Measurements from ENCODE around the gene DHH.
"Not testable (repeated sequence)": the region's sequence is repeated elsewhere in the genome, so short reads cannot be mapped to it uniquely, and the experiment has no call there.

Gene DHH
- total RNA-seq, result 0 to 2.0 (median 0.24) reads per million in 9 experiments

DNA sequence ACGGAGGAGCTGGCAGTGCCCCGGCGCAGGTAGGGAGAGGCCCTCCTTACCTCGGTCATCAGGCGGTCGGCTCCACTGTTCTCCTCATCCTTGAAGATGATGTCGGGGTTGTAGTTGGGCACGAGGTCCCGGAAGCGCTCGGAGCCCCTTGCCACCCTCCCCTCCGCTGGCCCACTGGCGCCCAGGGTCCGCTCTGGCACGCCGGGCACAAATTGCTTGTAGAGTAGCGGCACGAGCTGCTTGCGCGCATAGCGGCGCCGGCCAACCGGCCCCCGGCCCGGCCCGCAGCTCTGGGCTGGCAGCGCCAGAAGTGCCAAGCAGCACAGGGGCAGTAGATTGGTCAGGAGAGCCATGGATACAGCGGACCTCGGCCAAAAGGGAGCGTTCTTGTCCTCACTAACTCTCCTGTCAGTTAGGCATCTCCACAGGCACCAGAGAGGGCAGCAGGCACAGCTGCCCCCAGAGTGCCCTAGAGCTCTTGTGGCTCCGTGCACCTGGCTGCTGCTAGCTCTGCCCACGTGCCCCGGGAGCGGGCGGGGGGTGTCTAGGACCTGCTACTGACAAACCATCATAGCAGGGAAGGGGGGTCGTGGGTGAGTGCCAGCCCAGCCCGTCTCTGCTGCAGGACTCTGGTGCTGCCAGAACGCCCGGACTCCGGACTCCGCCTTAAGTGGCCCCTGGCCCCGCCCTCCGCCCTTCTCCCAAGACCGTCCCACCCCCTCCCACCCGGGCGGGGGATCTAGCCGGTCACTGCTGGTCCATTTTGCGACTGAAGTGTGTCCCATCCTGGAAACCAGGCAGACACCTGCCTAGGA is at the start of gene DHH:
Gene DHH (minus strand): TSS at position 642 of the 815 bp plus-strand sequence. CDS start 289 bp downstream, at position 353.
- peaks cover 28% of the 10 kb centered on the region for H3K36me3 Mint-ChIP-seq (ENCODE audit: insufficient read depth)
- no peaks in the 10 kb centered on the region for H3K9me3 Mint-ChIP-seq
- no peak for DNase-seq
- H3K27me3 Mint-ChIP-seq, result peaks cover 43 to 65% of the 10 kb centered on the region in 2 donors
- peak; percentile 13 for ATAC-seq (replicated peaks)
- no peak within 1 kb of the TSS for H3K27ac Mint-ChIP-seq
- H3K4me3 Mint-ChIP-seq, result peak within 1 kb of the TSS; percentile 41 to 48
- peaks cover 21 to 27% of the 10 kb centered on the region in 2 donors for H3K4me1 Mint-ChIP-seq (ENCODE audit: low read depth in 2 of 2)

DNA sequence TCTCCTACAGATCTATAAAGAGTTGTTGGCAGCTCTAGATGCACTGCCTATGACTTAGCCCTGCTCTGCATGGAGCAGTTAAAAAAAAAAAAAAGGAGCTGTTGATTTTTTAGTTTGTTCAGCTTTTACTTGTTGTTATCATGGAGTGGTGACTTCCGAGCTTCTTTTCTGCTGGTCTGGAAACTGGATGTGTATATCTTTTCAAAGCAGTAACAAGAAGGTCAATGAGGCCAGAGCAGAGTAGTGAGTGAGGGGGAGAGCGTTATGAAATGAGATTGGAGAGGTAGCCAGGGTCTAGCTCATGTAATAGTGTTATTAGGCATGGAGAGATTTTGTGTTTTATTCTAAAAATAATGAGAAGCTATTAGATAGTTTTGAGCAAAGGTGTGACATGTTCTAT is 49.8 kb upstream of the DHH start:
- Mint-ChIP-seq H3K9me3 (no peaks in the 10 kb centered on the region), H3K4me1 (ENCODE audit: low read depth in 2 of 2) (no peaks in the 10 kb centered on the region), H3K36me3 (ENCODE audit: insufficient read depth) (no peaks in the 10 kb centered on the region), H3K27me3 (no peaks in the 10 kb centered on the region), H3K27ac (no peak overlapping the region), H3K4me3 (no peak overlapping the region)
- ATAC-seq (replicated peaks), result no peak
- DNase-seq, result no peak

DNA sequence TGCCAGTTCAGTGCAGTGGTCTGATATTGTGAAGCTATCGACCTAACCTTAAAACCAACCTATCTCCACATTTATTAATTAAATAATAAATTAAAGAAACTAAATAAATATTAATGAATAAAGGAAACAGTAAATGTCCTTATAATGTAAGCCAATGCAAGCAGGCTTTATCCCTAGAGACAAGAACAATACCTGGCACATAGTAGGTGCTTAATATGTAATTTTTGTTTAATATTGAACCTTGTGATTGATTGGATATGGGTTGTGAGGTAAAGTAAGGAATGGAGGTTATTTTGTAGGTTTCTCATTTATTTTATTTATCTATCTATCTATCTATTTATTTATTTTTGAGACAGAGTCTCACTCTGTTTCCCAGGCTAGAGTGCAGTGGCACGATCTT is 44.4 kb upstream of the DHH start:
- Mint-ChIP-seq H3K36me3 (ENCODE audit: insufficient read depth) (peaks cover 6% of the 10 kb centered on the region), H3K27ac (no peak overlapping the region), H3K4me3 (no peak overlapping the region), H3K27me3 (no peaks in the 10 kb centered on the region), H3K9me3 (no peaks in the 10 kb centered on the region), H3K4me1 (ENCODE audit: low read depth in 2 of 2) (no peaks in the 10 kb centered on the region)
- no peak for ATAC-seq (replicated peaks)
- no peak for DNase-seq

DNA sequence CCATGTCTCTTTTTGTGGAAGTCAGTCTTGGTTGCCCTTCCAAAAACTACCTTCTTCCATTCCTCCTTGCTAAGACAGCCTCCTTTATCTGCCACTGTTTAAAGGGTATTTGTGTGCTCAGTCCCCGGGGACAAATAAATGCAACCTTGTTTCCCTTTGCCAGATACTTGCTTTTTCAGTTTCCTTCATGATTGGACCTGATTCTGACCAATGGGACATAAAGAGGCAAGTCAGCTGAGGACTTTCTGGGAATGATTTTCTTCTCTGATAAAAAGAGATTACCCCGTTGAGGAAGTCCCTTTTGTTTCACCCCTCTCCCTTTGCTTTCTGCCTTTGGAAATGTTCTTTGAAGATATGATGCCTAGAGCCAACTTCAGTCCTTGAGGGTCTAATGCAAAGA is 44.0 kb upstream of the DHH start:
- Mint-ChIP-seq H3K27me3 (no peaks in the 10 kb centered on the region), H3K27ac (peak overlapping the region in 1 of 2 donors; percentile 22), H3K4me3 (no peak overlapping the region), H3K4me1 (ENCODE audit: low read depth in 2 of 2) (no peaks in the 10 kb centered on the region), H3K9me3 (no peaks in the 10 kb centered on the region), H3K36me3 (ENCODE audit: insufficient read depth) (peaks cover 6% of the 10 kb centered on the region)
- no peak for ATAC-seq (replicated peaks)
- no peak for DNase-seq

DNA sequence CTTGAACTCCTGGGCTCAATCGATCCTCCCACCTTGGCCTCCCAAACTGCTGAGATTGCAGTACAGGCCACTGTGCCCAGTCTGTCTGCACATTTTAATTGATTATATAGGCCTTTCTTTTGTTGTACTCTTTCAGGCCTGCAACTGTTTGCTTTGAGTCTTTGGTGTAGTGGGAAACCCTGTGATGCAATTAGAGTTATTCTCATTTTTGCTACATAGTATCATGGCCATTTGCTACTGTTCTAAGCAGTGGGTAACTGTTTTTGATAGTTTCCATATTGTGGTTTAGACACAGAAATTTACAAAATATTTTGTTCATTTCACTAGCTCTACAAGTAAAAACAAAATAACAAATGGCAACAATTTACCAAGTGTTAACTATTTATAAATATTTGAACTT is 42.9 kb upstream of the DHH start:
- Mint-ChIP-seq H3K9me3 (no peaks in the 10 kb centered on the region), H3K4me1 (ENCODE audit: low read depth in 2 of 2) (peaks cover 0 to 2% of the 10 kb centered on the region in 2 donors), H3K27me3 (no peaks in the 10 kb centered on the region), H3K36me3 (ENCODE audit: insufficient read depth) (peaks cover 6% of the 10 kb centered on the region), H3K27ac (no peak overlapping the region), H3K4me3 (no peak overlapping the region)
- ATAC-seq (replicated peaks) (no peak), DNase-seq (no peak)

DNA sequence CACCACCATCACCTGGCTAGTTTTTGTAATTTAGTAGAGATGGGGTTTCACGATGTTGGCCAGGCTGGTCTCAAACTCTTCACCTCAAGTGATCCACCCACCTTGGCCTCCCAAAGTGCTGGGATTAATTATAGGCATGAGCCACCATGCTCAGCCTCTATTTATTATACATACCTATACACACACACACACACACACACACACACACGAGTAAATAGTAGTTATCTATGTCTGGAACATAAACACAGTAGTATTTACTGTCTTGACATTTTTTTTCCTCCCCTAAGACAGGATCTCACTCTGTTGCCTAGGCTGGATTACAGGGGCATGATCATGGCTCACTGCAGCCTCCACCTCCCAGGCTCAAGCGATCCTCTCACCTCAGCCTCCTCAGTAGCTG is 42.4 kb upstream of the DHH start:
- H3K36me3 Mint-ChIP-seq (ENCODE audit: insufficient read depth); ATAC-seq (replicated peaks); H3K4me1 Mint-ChIP-seq (ENCODE audit: low read depth in 2 of 2); H3K9me3 Mint-ChIP-seq; H3K4me3 Mint-ChIP-seq; DNase-seq; H3K27ac Mint-ChIP-seq; H3K27me3 Mint-ChIP-seq: not testable (repeated sequence)

DNA sequence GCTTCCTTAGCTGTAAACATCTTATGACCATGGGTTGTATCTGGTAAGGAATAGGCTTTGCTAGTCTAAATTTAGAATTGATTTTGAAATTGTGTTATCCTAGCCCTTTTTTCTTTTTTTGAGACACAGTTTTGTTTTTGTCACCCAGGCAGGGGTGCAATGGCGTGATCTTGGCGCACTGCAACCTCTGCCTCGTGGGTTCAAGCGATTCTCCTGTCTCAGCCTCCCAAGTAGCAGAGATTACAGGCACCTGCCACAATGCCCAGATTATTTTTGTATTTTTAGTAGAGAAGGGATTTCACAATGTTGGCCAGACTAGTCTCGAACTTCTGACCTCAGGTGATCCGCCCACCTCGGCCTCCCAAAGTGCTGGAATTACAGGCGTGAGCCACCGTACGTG is 39.0 kb upstream of the DHH start:
- no peak for ATAC-seq (replicated peaks)
- H3K4me3 Mint-ChIP-seq, result no peak overlapping the region
- H3K27ac Mint-ChIP-seq, result no peak overlapping the region
- H3K36me3 Mint-ChIP-seq (ENCODE audit: insufficient read depth), result peaks cover 33% of the 10 kb centered on the region
- H3K9me3 Mint-ChIP-seq, result no peaks in the 10 kb centered on the region
- no peaks in the 10 kb centered on the region for H3K27me3 Mint-ChIP-seq
- H3K4me1 Mint-ChIP-seq (ENCODE audit: low read depth in 2 of 2), result peaks cover 23 to 26% of the 10 kb centered on the region in 2 donors
- no peak for DNase-seq

DNA sequence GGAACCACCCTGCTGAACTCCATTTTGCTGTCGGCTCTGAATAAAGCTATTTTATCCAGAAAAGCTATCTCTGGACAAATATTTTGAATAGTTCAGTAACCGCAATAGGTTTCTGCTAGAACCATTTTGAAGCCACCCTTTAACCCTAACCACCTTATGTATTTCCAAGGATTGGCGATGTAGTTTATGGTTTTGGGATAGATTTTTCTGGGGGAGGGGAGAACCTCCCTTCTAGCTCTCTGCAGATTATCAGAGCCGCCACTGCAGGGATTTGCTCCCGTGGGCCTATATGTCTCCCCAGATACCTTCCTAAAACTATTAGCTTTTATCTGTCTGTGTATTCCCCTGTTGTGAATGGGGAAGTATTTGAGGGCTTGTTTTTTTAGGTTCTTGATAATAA is 38.4 kb upstream of the DHH start:
- ATAC-seq (replicated peaks), result no peak
- DNase-seq, result no peak
- peaks cover 39% of the 10 kb centered on the region for H3K36me3 Mint-ChIP-seq (ENCODE audit: insufficient read depth)
- H3K27me3 Mint-ChIP-seq, result no peaks in the 10 kb centered on the region
- H3K4me3 Mint-ChIP-seq, result no peak overlapping the region
- H3K9me3 Mint-ChIP-seq, result no peaks in the 10 kb centered on the region
- H3K4me1 Mint-ChIP-seq (ENCODE audit: low read depth in 2 of 2), result peaks cover 23 to 26% of the 10 kb centered on the region in 2 donors
- H3K27ac Mint-ChIP-seq, result no peak overlapping the region

DNA sequence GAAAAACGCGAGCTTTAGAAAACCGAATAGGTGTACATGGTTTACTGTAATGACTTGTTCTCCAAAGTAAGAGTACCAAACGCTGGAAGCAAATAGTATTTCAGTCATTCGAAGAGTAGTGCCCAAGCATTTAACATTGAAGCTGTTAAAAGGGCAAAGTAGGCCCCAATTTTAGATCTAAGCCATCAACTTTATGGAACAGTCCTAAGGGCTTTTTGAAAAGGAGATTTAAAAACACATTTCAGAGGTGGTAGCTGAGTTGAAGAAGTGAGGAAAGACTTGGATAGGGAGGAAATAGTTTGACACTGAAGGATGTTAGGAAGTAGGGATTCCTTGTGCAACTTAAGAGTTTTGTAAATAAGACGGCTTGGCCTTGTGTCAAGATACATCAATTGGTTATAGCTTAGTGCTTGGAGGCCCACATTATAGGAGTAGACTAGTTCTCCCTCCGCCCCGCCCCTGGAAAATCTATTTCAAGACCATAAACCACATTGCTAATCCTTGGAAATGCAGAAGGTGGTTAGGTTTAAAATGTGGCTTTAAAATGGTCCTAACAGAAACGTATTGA is 37.4 kb upstream of the DHH start:
- H3K9me3 Mint-ChIP-seq, result no peaks in the 10 kb centered on the region

DNA sequence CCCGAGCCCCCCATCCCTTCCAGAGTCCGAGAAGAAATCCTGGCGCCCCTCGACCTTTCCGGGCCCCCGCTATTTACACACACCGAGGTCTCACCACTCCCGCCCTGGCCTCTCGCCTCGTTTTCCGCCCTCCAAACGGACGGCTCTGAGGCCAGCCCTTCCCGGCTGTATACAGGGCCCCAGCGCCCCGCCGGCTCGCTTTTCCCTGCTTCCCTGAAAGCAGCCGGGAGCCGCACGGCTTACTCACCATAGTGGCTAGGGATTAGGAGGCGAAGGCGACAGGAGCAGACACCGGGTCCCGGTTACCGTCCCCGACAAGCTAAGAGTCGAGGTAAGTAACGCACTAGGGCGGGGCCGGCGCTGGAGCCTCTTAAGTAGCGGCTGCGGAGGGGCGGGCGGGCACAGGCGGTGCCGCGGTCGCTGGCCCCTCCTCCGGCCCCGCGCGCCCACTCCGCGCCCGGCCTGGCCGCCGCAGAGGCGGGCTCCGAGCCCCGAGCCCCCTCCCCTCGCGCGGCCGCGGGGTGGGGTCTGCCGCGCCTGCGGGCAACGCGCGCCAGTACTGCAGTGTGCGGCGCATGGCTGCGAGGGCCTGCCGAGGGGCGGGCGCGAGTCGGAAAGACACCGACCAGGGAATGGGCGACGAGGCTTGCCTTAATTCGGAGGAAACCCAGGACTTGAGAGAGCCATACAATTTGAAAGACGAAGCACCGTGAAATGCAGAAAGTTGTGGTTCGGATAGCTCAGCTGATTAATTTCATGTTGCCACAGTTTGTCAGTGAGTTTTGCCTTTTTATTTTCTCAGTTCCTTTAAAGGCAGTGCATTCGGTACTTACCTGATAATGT is 36.7 kb upstream of the DHH start, which contains the start of gene TUBA1B:
Gene TUBA1B (minus strand): TSS at position 345 of the 843 bp plus-strand sequence. CDS start 95 bp downstream, at position 250.
- ATAC-seq (replicated peaks), result peak; percentile 76
- H3K4me3 Mint-ChIP-seq, result peak within 1 kb of the TSS; percentile 97
- peak within 1 kb of the TSS; percentile 96 to 98 for H3K27ac Mint-ChIP-seq
- peaks cover 56% of the 10 kb centered on the region for H3K36me3 Mint-ChIP-seq (ENCODE audit: insufficient read depth)
- peak; percentile 85 to 88 (median 86) for DNase-seq
- peaks cover 25 to 31% of the 10 kb centered on the region in 2 donors for H3K4me1 Mint-ChIP-seq (ENCODE audit: low read depth in 2 of 2)
- no peaks in the 10 kb centered on the region for H3K27me3 Mint-ChIP-seq
- H3K9me3 Mint-ChIP-seq, result no peaks in the 10 kb centered on the region

More for the DNA sequence above, 37.4 kb upstream of the DHH start:
- peak overlapping the region; percentile 97 for H3K4me3 Mint-ChIP-seq
- peaks cover 25 to 30% of the 10 kb centered on the region in 2 donors for H3K4me1 Mint-ChIP-seq (ENCODE audit: low read depth in 2 of 2)
- H3K36me3 Mint-ChIP-seq (ENCODE audit: insufficient read depth), result peaks cover 49% of the 10 kb centered on the region
- no peak for DNase-seq
- no peaks in the 10 kb centered on the region for H3K27me3 Mint-ChIP-seq
- peak overlapping the region; percentile 96 to 98 for H3K27ac Mint-ChIP-seq
- ATAC-seq (replicated peaks), result no peak

DNA sequence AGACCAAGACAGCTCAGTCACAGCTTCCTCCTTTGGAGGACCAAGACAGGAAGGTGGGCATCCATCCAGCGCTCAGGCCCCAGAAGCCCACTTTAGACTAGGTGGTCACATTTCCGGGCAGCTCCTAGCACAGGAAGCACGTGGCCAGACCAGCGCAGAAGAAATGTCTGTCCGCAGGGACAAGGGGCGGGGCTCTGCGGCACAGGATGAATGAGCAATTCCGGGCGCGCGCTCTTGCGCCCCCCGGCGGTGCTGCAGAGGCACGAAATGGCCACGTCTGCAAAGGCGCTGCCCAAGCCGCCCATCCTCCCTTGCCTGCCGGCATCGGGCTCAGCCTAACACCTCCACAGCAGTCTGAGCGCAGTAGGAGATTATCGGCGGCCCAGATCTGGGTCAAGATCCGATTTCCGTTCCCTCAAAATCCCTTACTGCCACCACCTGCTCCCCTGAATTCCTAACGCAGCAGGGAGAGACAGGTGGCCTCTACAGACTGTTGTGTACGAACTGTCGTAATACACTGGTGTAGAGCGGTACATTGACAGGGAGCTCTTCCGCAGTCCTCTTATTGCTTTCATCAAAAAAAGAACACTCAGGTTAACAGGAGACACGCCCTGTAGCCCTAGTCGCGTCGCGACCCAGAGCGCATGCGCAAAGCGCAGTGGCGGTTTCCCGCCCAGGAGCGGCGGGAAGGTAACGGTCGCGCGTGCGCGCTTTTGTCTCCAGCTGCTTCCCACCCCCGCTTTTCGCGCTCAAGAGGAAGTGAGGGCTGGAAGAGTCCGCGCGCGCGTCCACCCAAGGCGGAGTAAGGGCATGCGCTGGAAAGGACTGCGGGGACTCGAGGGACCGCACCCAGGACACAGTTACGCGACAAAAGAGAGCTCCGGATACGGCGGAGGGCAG is 35.8 kb upstream of the DHH start:
- H3K4me1 Mint-ChIP-seq (ENCODE audit: low read depth in 2 of 2), result peaks cover 25 to 31% of the 10 kb centered on the region in 2 donors
- peak overlapping the region; percentile 96 to 98 for H3K27ac Mint-ChIP-seq
- ATAC-seq (replicated peaks) (peak; percentile 66), DNase-seq (peak; percentile 86 to 88 (median 87))
- peak overlapping the region; percentile 97 for H3K4me3 Mint-ChIP-seq
- H3K9me3 Mint-ChIP-seq, result no peaks in the 10 kb centered on the region
- H3K36me3 Mint-ChIP-seq (ENCODE audit: insufficient read depth), result peaks cover 58% of the 10 kb centered on the region
- H3K27me3 Mint-ChIP-seq, result no peaks in the 10 kb centered on the region

DNA sequence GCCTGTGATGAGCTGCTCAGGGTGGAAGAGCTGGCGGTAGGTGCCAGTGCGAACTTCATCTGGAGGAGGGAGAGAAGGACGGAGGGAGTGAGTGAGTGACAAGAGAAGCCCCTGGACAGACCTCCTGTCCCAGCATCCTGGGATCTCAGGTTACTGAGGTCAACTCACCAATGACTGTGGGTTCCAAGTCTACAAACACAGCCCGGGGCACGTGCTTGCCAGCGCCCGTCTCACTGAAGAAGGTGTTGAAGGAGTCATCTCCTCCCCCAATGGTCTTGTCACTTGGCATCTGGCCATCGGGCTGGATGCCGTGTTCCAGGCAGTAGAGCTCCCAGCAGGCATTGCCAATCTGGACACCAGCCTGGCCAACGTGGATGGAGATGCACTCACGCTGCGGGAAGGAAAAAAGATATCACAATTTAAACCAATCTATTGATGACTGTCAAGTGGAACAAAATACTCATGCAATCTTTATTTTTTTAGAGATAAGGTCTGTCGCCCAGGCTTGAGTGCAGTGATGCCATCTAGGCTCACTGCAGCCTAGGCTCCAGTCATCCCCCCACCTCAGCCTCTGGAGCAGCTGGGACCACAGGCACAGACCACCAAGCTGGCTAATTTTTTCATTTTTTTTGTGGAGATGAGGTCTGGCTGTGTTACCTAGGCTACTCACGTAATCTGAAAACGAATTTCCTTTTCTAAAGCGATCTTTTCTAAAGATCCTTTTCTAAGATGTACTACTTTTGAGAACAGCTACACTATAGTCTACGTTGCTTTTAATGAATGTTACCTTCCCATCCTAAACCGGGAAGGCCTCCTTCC is 34.9 kb upstream of the DHH start:
- no peaks in the 10 kb centered on the region for H3K27me3 Mint-ChIP-seq
- DNase-seq (no peak), ATAC-seq (replicated peaks) (no peak)
- H3K9me3 Mint-ChIP-seq, result no peaks in the 10 kb centered on the region
- H3K4me1 Mint-ChIP-seq (ENCODE audit: low read depth in 2 of 2), result peaks cover 25 to 31% of the 10 kb centered on the region in 2 donors
- peak overlapping the region; percentile 96 to 98 for H3K27ac Mint-ChIP-seq
- H3K4me3 Mint-ChIP-seq, result peak overlapping the region; percentile 97
- peaks cover 54% of the 10 kb centered on the region for H3K36me3 Mint-ChIP-seq (ENCODE audit: insufficient read depth)

Measured in effector memory CD8-positive, alpha-beta T cell (primary cell).